K562 (cell line): ENCODE measurements around the gene DELE1. TPM values are rescaled to one million over a fixed set of nuclear protein-coding genes. Genes with fewer than 3 reads are reported as not detected.

ENCODE experiments used
- CTBP1 ChIP-seq: fragments of 450-650 bp; IDR thresholded peaks from 2 replicates; pipeline ENCODE4 v1.6.1; 2016; ENCODE audit warnings: borderline replicate concordance
- ESRRA ChIP-seq: fragments of 450-650 bp; IDR thresholded peaks from 2 replicates; pipeline ENCODE4 v1.6.1; 2014; ENCODE audit warnings: low read depth, mild to moderate bottlenecking, moderate library complexity, borderline replicate concordance
- MCM3 ChIP-seq: fragments of 450-650 bp; IDR thresholded peaks from 2 replicates; pipeline ENCODE4 v1.6.1; 2016
- NKRF ChIP-seq: fragments of 450-650 bp; IDR thresholded peaks from 2 replicates; pipeline ENCODE4 v1.6.1; 2016; ENCODE audit warnings: borderline replicate concordance
- PHF20 ChIP-seq: fragments of 450-650 bp; IDR thresholded peaks from 2 replicates; pipeline ENCODE4 v1.6.1; 2018; ENCODE audit not compliant: partially characterized antibody
- PHF8 ChIP-seq: fragments of 200-600 bp; sonication (generic); IDR thresholded peaks from 2 replicates; pipeline ENCODE4 v1.6.1; 2012; ENCODE audit warnings: mixed run types, mild to moderate bottlenecking, inconsistent platforms, low read length, moderate library complexity, borderline replicate concordance
- PHTF2 ChIP-seq: fragments of 250-450 bp; sonication (Bioruptor Pico); IDR thresholded peaks from 2 replicates; pipeline ENCODE4 v1.5.0; 2021; ENCODE audit warnings: mild to moderate bottlenecking
- PKNOX1 ChIP-seq: fragments of 450-650 bp; IDR thresholded peaks from 2 replicates; pipeline ENCODE4 v1.6.1; 2016
- PRPF4 ChIP-seq: fragments of 200-400 bp; formaldehyde crosslinking; IDR thresholded peaks from one replicate; pipeline ENCODE4 v1.6.1; 2017; ENCODE audit warnings: low read length, low read depth, mild to moderate bottlenecking; ENCODE audit not compliant: insufficient read depth, poor library complexity, severe bottlenecking
- RAD21 ChIP-seq, 2 experiments: fragments of 250-450 bp in 1 of 2; fragments of 450-650 bp in 1 of 2; sonication (Bioruptor Pico) in 1 of 2; formaldehyde crosslinking in 1 of 2; IDR thresholded peaks in 1 of 2; conservative IDR thresholded peaks in 1 of 2; 2 replicates each; pipeline versions ENCODE4 v1.4.0 to v1.8.0; 2020 to 2022; ENCODE audit warnings: mild to moderate bottlenecking in 2 of 2, moderate library complexity in 1 of 2
- RBM17 ChIP-seq: fragments of 200-400 bp; formaldehyde crosslinking; IDR thresholded peaks from 2 replicates; pipeline ENCODE4 v1.6.1; 2017; ENCODE audit warnings: low read depth, mild to moderate bottlenecking, low read length, borderline replicate concordance
- RBM25 ChIP-seq: fragments of 200-400 bp; formaldehyde crosslinking; IDR thresholded peaks from 2 replicates; pipeline ENCODE4 v1.6.1; 2018; ENCODE audit warnings: low read length, low read depth, moderate library complexity; ENCODE audit not compliant: severe bottlenecking
- RCOR1 ChIP-seq, 2 experiments: IDR thresholded peaks; 2 replicates each; pipeline ENCODE4 v1.6.1; 2012; ENCODE audit warnings: low read depth in 2 of 2, low read length in 2 of 2, borderline replicate concordance in 1 of 2, improper control_type of control experiment in 1 of 2
- SIN3B ChIP-seq: fragments of 450-650 bp; IDR thresholded peaks from 2 replicates; pipeline ENCODE4 v1.6.1; 2017; ENCODE audit warnings: low read depth, mild to moderate bottlenecking, moderate library complexity
- SNAPC5 ChIP-seq: fragments of 250-450 bp; sonication (Bioruptor Pico); IDR thresholded peaks from 2 replicates; pipeline ENCODE4 v1.8.0; 2021; ENCODE audit warnings: moderate library complexity, mild to moderate bottlenecking, inconsistent platforms
- YY1 ChIP-seq, 3 experiments: IDR thresholded peaks; 2 replicates each; pipeline ENCODE4 v1.6.1; 2011; ENCODE audit warnings: low read length in 2 of 3, mild to moderate bottlenecking in 2 of 3, moderate library complexity in 2 of 3, borderline replicate concordance in 1 of 3, control low read depth in 1 of 3, low read depth in 1 of 3; ENCODE audit not compliant: insufficient read depth in 3 of 3, insufficient replicate concordance in 2 of 3, control insufficient read depth in 1 of 3, insufficient read length in 1 of 3; ENCODE audit errors: extremely low read depth in 1 of 3
- ZBTB8A ChIP-seq: fragments of 450-650 bp; IDR thresholded peaks from 2 replicates; pipeline ENCODE4 v1.6.1; 2018; ENCODE audit warnings: mild to moderate bottlenecking, moderate library complexity; ENCODE audit not compliant: partially characterized antibody
- ZNF445 ChIP-seq: fragments of 250-450 bp; sonication (Bioruptor Pico); IDR thresholded peaks from 2 replicates; pipeline ENCODE4 v1.4.0; 2020; ENCODE audit warnings: low read depth, mild to moderate bottlenecking, moderate library complexity
- polyA plus RNA-seq, 8 experiments: library from polyadenylated mRNA; depleted of rRNA in 4 of 8; stranded (reverse) in 5 of 8; unstranded in 3 of 8; fragments of >200 nt; fragmentation: Nextera tagmentation in 2 of 8; fragmentation: Illumina TruSeq in 1 of 8; extraction: Ambion mirVana in 2 of 8; extraction: Trizol in 1 of 8; gene quantifications; 2 replicates each; pipeline versions ENCODE4 v1.2.1 to v1.2.3, GENCODE V29; 2011 to 2014; ENCODE audit warnings: inconsistent platforms in 1 of 8, missing spikeins in 1 of 8
- total RNA-seq, 7 experiments: library from RNA; depleted of rRNA in 6 of 7; stranded (reverse); fragments of >200 nt in 6 of 7; fragmentation: Illumina TruSeq in 2 of 7; extraction: Trizol in 2 of 7; gene quantifications; 2 replicates each; pipeline versions ENCODE4 v1.2.1 to v1.2.3, GENCODE V29; 2011 to 2021; ENCODE audit warnings: low replicate concordance in 1 of 7

Gene DELE1
- total and polyA plus RNA-seq, 9 of the 15 experiments (the other 6 are each of a cell fraction or from before 2014, with no cell fraction given) = 16.6 to 74.4 (median 49.8) TPM

GRCh38 chr5:141969783-141970771 lies 46.4 kb downstream of the DELE1 start (continued):
- TF ChIP-seq PHTF2 (CRISPR knock-in tag) = no peak
- TF ChIP-seq PKNOX1 = peak; percentile 50; the same call in 1 of the 2 replicates
- TF ChIP-seq PHF8 = no peak
- TF ChIP-seq CTBP1 = no peak
- TF ChIP-seq PRPF4 = no peak
- TF ChIP-seq YY1 (IDR thresholded peaks at IDR 0.05; ENCODE audit: borderline replicate concordance in 1 of 3, control insufficient read depth in 1 of 3, extremely low read depth in 1 of 3, insufficient read depth in 3 of 3, insufficient read length in 1 of 3, insufficient replicate concordance in 2 of 3, low read depth in 1 of 3, low read length in 2 of 3) = peak in 1 of 3 experiments; percentile 69
- peak in 1 of 2 experiments; percentile 53; a peak in 1 of 4 replicates for TF ChIP-seq RCOR1 (IDR thresholded peaks at IDR 0.05; ENCODE audit: borderline replicate concordance in 1 of 2, low read depth in 2 of 2, low read length in 2 of 2)
- no peak; the same call in 1 of the 2 replicates for TF ChIP-seq ZNF445 (CRISPR knock-in tag)
- no peak for TF ChIP-seq RBM17
- no peak; the same call in 1 of the 2 replicates for TF ChIP-seq NKRF
- TF ChIP-seq RAD21 (CRISPR knock-in tag; conservative IDR thresholded peaks at IDR 0.05 in 1 of 2, IDR thresholded peaks at IDR 0.05 in 1 of 2) = no peak; a peak in 1 of 4 replicates
- TF ChIP-seq MCM3 = no peak
- peak; percentile 98 for TF ChIP-seq ESRRA
- no peak for TF ChIP-seq PHF20
- TF ChIP-seq SNAPC5 (CRISPR knock-in tag) = no peak
- peak; percentile 21 for TF ChIP-seq ZBTB8A
- no peak for TF ChIP-seq SIN3B
- TF ChIP-seq RBM25 = no peak
- TF ChIP-seq, all 486 proteins: peak for 73
